Mononuclear cell (primary cell): ENCODE results near the gene GRID2. TPM values are rescaled to one million over a fixed set of nuclear protein-coding genes. Genes with fewer than 3 reads are reported as not detected.

Source experiments
- H3K27me3 ChIP-seq: 2 replicates; pipeline ENCODE4 v1.6.0; 2011; ENCODE audit warnings: low read length, control low read depth; ENCODE audit not compliant: insufficient read depth
- H3K4me1 ChIP-seq: 2 replicates; pipeline ENCODE4 v1.5.1; 2011; ENCODE audit warnings: mild to moderate bottlenecking, low read length, control low read depth; ENCODE audit not compliant: insufficient read depth
- H3K4me3 ChIP-seq: 2 replicates; pipeline ENCODE4 v1.5.1; 2011; ENCODE audit warnings: mild to moderate bottlenecking, low read length, moderate library complexity
- H3K9me3 ChIP-seq: 2 replicates; pipeline ENCODE4 v1.5.1; 2011; ENCODE audit warnings: low read depth, mild to moderate bottlenecking, control low read depth, low read length
- total RNA-seq: library from RNA; depleted of rRNA; stranded (reverse); fragments of >200 nt; gene quantifications from one replicate; pipeline ENCODE4 v1.2.3, GENCODE V29; 2012

GRID2 gene
- total RNA-seq, 1 donor = not detected

- Histone ChIP-seq H3K4me1 (no peaks in the 10 kb centered on the region), H3K27me3 (no peaks in the 10 kb centered on the region), H3K4me3 (no peak overlapping the region), H3K9me3 (no peaks in the 10 kb centered on the region)
Measured at GRCh38 chr4:93759506-93759905, 1455.7 kb downstream of the GRID2 start.

- H3K4me3 ChIP-seq = no peak overlapping the region
- H3K27me3 ChIP-seq = no peaks in the 10 kb centered on the region
- H3K9me3 ChIP-seq = no peaks in the 10 kb centered on the region
- no peaks in the 10 kb centered on the region for H3K4me1 ChIP-seq
Measured at GRCh38 chr4:93760284-93760683, 1456.5 kb downstream of the GRID2 start.

- H3K27me3 ChIP-seq = no peaks in the 10 kb centered on the region
- no peak overlapping the region for H3K4me3 ChIP-seq
- no peaks in the 10 kb centered on the region for H3K9me3 ChIP-seq
- H3K4me1 ChIP-seq = no peaks in the 10 kb centered on the region
Measured at GRCh38 chr4:93761286-93761685, 1457.5 kb downstream of the GRID2 start.

- no peaks in the 10 kb centered on the region for H3K27me3 ChIP-seq
- no peaks in the 10 kb centered on the region for H3K4me1 ChIP-seq
- H3K4me3 ChIP-seq = no peak overlapping the region
- no peaks in the 10 kb centered on the region for H3K9me3 ChIP-seq
Measured at GRCh38 chr4:93764639-93765246, 1461.0 kb downstream of the GRID2 start.

- no peaks in the 10 kb centered on the region for H3K9me3 ChIP-seq
- H3K4me1 ChIP-seq = no peaks in the 10 kb centered on the region
- no peaks in the 10 kb centered on the region for H3K27me3 ChIP-seq
- no peak overlapping the region for H3K4me3 ChIP-seq
Measured at GRCh38 chr4:93767917-93768316, 1464.2 kb downstream of the GRID2 start.

- Histone ChIP-seq H3K4me3 (no peak overlapping the region), H3K4me1 (no peaks in the 10 kb centered on the region), H3K9me3 (no peaks in the 10 kb centered on the region), H3K27me3 (no peaks in the 10 kb centered on the region)
Measured at GRCh38 chr4:93770201-93770600, 1466.4 kb downstream of the GRID2 start.

GRCh38 chr4:93771640-93772411 is 1468.1 kb downstream of the GRID2 start:
- Histone ChIP-seq H3K9me3 (no peaks in the 10 kb centered on the region), H3K27me3 (no peaks in the 10 kb centered on the region), H3K4me1 (no peaks in the 10 kb centered on the region), H3K4me3 (no peak overlapping the region)

- H3K4me3 ChIP-seq = no peak overlapping the region
- H3K27me3 ChIP-seq = no peaks in the 10 kb centered on the region
- H3K4me1 ChIP-seq = no peaks in the 10 kb centered on the region
- no peaks in the 10 kb centered on the region for H3K9me3 ChIP-seq
Measured at GRCh38 chr4:93772858-93773257, 1469.1 kb downstream of the GRID2 start.

- Histone ChIP-seq H3K27me3 (no peaks in the 10 kb centered on the region), H3K9me3 (no peaks in the 10 kb centered on the region), H3K4me1 (no peaks in the 10 kb centered on the region), H3K4me3 (no peak overlapping the region)
Measured at GRCh38 chr4:93775551-93775950, 1471.8 kb downstream of the GRID2 start.

- Histone ChIP-seq H3K27me3 (no peaks in the 10 kb centered on the region), H3K4me3 (no peak overlapping the region), H3K9me3 (no peaks in the 10 kb centered on the region), H3K4me1 (no peaks in the 10 kb centered on the region)
Measured at GRCh38 chr4:93776386-93777080, 1472.8 kb downstream of the GRID2 start.

- H3K4me1 ChIP-seq = no peaks in the 10 kb centered on the region
- H3K4me3 ChIP-seq = no peak overlapping the region
- no peaks in the 10 kb centered on the region for H3K27me3 ChIP-seq
- H3K9me3 ChIP-seq = no peaks in the 10 kb centered on the region
Measured at GRCh38 chr4:93777081-93777460, 1473.3 kb downstream of the GRID2 start.

- no peak overlapping the region for H3K4me3 ChIP-seq
- H3K9me3 ChIP-seq = no peaks in the 10 kb centered on the region
- H3K27me3 ChIP-seq = no peaks in the 10 kb centered on the region
- H3K4me1 ChIP-seq = no peaks in the 10 kb centered on the region
Measured at GRCh38 chr4:93779228-93779627, 1475.5 kb downstream of the GRID2 start.

GRCh38 chr4:93780080-93780479 is 1476.3 kb downstream of the GRID2 start:
- no peak overlapping the region for H3K4me3 ChIP-seq
- no peaks in the 10 kb centered on the region for H3K4me1 ChIP-seq
- no peaks in the 10 kb centered on the region for H3K9me3 ChIP-seq
- H3K27me3 ChIP-seq = no peaks in the 10 kb centered on the region

- H3K4me3 ChIP-seq = no peak overlapping the region
- no peaks in the 10 kb centered on the region for H3K9me3 ChIP-seq
- no peaks in the 10 kb centered on the region for H3K4me1 ChIP-seq
- no peaks in the 10 kb centered on the region for H3K27me3 ChIP-seq
Measured at GRCh38 chr4:93781198-93781597, 1477.4 kb downstream of the GRID2 start.

- Histone ChIP-seq H3K4me1 (no peaks in the 10 kb centered on the region), H3K4me3 (no peak overlapping the region), H3K9me3 (no peaks in the 10 kb centered on the region), H3K27me3 (no peaks in the 10 kb centered on the region)
Measured at GRCh38 chr4:93786149-93786548, 1482.4 kb downstream of the GRID2 start.
